Measurements from ENCODE around the gene GPER1.

DNA sequence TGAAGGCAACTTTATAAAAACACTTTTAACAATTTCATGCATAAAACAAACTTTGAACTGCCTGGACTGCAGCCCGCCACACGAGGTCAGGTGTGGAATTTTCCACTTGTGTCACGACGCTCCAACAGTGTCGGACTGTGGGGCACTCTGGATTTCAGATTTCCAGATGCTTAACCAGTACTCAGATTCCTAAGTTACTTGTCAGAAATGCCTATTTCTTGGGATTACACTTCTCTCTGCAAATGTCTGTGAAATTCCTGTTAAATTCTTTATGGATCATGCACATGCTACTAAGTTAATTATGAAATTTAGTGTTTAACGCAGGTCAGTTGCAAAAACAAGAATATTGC, 473 bp upstream of the GPER1 start:
- TF ChIP-seq ZNF274 (IDR thresholded peaks at IDR 0.05; ENCODE audit: low read depth, low read length) (no peak), SUZ12 (IDR thresholded peaks at IDR 0.05; ENCODE audit: extremely low read depth, insufficient read depth, insufficient read length) (no peak)

Data from NT2/D1 (cell line).